ENCODE data around the gene EPHB1.

The EPHB1 gene

GRCh38 chr3:135238236-135238830 is 443.3 kb downstream of the EPHB1 start:
- no peaks in the 10 kb centered on the region for H3K36me3 ChIP-seq (ENCODE audit: control insufficient read depth in 1 of 2, insufficient read depth in 2 of 2, low read depth in 1 of 2, low read length in 2 of 2)
- H3K27ac ChIP-seq (ENCODE audit: low read length, poor library complexity, severe bottlenecking) = no peak overlapping the region
- H2BK120ac ChIP-seq (ENCODE audit: low read depth, low read length) = no peak overlapping the region
- H3K14ac ChIP-seq (ENCODE audit: low read length in 2 of 2) = no peak overlapping the region
- WGBS = 72% methylated on average over 4 of the region's 4 CpGs
- H2AK5ac ChIP-seq (ENCODE audit: low read length, severe bottlenecking) = no peak overlapping the region
- no peak overlapping the region for H2BK5ac ChIP-seq (ENCODE audit: low read depth, low read length, poor library complexity, severe bottlenecking)
- no peak overlapping the region for H2BK15ac ChIP-seq (ENCODE audit: low read depth, poor library complexity, severe bottlenecking)
- H3K79me1 ChIP-seq (replicated peaks; ENCODE audit: low read length, poor library complexity, severe bottlenecking) = no peaks in the 10 kb centered on the region
- no peak overlapping the region for H3K18ac ChIP-seq (ENCODE audit: low read depth in 1 of 2, low read length in 2 of 2)
- H3K9ac ChIP-seq (ENCODE audit: low read length) = no peak overlapping the region
- H3K4me1 ChIP-seq (ENCODE audit: control insufficient read depth, insufficient read depth, low read depth, low read length) = no peaks in the 10 kb centered on the region
- no peak for DNase-seq
- H3K4me2 ChIP-seq (ENCODE audit: low read length, poor library complexity, severe bottlenecking) = no peak overlapping the region
- no peak overlapping the region for H3K23ac ChIP-seq (ENCODE audit: low read length in 2 of 2)
- no peak overlapping the region for H4K8ac ChIP-seq (ENCODE audit: low read length)
- H3K4me3 ChIP-seq (ENCODE audit: insufficient read depth in 1 of 2, low read depth in 1 of 2, low read length in 2 of 2) = no peak overlapping the region
- H4K91ac ChIP-seq (ENCODE audit: low read length) = no peak overlapping the region
- H2BK12ac ChIP-seq (ENCODE audit: low read length in 2 of 2) = no peak overlapping the region
- no peaks in the 10 kb centered on the region for H3K27me3 ChIP-seq (ENCODE audit: control insufficient read depth in 1 of 2, insufficient read depth in 1 of 2, low read length in 2 of 2)
- H3K9me3 ChIP-seq (ENCODE audit: control insufficient read depth, low read length) = no peaks in the 10 kb centered on the region
- no peak overlapping the region for H3K4ac ChIP-seq (ENCODE audit: low read depth in 1 of 2, low read length in 2 of 2)
- no peak overlapping the region for H2AFZ ChIP-seq (ENCODE audit: low read depth, low read length)

- H2BK5ac ChIP-seq (ENCODE audit: low read depth, low read length, poor library complexity, severe bottlenecking) = no peak overlapping the region
- no peak overlapping the region for H2AK5ac ChIP-seq (ENCODE audit: low read length, severe bottlenecking)
- no peak overlapping the region for H3K14ac ChIP-seq (ENCODE audit: low read length in 2 of 2)
- no peak overlapping the region for H3K27ac ChIP-seq (ENCODE audit: low read length, poor library complexity, severe bottlenecking)
- no peak overlapping the region for H2BK120ac ChIP-seq (ENCODE audit: low read depth, low read length)
- no peak overlapping the region for H3K4ac ChIP-seq (ENCODE audit: low read depth in 1 of 2, low read length in 2 of 2)
- DNase-seq = no peak
- no peak overlapping the region for H3K4me2 ChIP-seq (ENCODE audit: low read length, poor library complexity, severe bottlenecking)
- no peak overlapping the region for H3K18ac ChIP-seq (ENCODE audit: low read depth in 1 of 2, low read length in 2 of 2)
- no peaks in the 10 kb centered on the region for H3K4me1 ChIP-seq (ENCODE audit: control insufficient read depth, insufficient read depth, low read depth, low read length)
- no peaks in the 10 kb centered on the region for H3K79me1 ChIP-seq (replicated peaks; ENCODE audit: low read length, poor library complexity, severe bottlenecking)
- H3K4me3 ChIP-seq (ENCODE audit: insufficient read depth in 1 of 2, low read depth in 1 of 2, low read length in 2 of 2) = no peak overlapping the region
- H3K9ac ChIP-seq (ENCODE audit: low read length) = no peak overlapping the region
- no peak overlapping the region for H2BK12ac ChIP-seq (ENCODE audit: low read length in 2 of 2)
- no peaks in the 10 kb centered on the region for H3K9me3 ChIP-seq (ENCODE audit: control insufficient read depth, low read length)
- no peak overlapping the region for H2BK15ac ChIP-seq (ENCODE audit: low read depth, poor library complexity, severe bottlenecking)
- H3K27me3 ChIP-seq (ENCODE audit: control insufficient read depth in 1 of 2, insufficient read depth in 1 of 2, low read length in 2 of 2) = no peaks in the 10 kb centered on the region
- 62% methylated on average over 4 of the region's 6 CpGs for WGBS
- H3K23ac ChIP-seq (ENCODE audit: low read length in 2 of 2) = no peak overlapping the region
- no peak overlapping the region for H2AFZ ChIP-seq (ENCODE audit: low read depth, low read length)
- no peaks in the 10 kb centered on the region for H3K36me3 ChIP-seq (ENCODE audit: control insufficient read depth in 1 of 2, insufficient read depth in 2 of 2, low read depth in 1 of 2, low read length in 2 of 2)
- no peak overlapping the region for H4K91ac ChIP-seq (ENCODE audit: low read length)
- H4K8ac ChIP-seq (ENCODE audit: low read length) = no peak overlapping the region
These were observed 444.0 kb downstream of the EPHB1 start for GRCh38 chr3:135238871-135239614.

DNA sequence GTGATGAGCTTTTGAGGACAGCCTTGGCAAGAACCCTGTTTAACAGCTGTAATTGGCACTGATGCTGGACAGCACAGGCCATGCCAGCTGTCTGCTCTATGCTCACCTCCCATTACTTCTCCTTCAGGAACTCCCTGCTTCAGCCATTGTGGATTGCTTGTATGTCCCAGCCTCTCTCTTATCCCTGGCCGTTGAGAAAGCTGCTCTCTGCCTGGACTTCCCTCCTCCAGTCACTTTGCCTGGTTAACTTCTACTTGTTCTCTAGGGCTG is 444.5 kb downstream of the EPHB1 start:
- no peak overlapping the region for H3K18ac ChIP-seq (ENCODE audit: low read depth in 1 of 2, low read length in 2 of 2)
- no peak overlapping the region for H2BK120ac ChIP-seq (ENCODE audit: low read depth, low read length)

DNA sequence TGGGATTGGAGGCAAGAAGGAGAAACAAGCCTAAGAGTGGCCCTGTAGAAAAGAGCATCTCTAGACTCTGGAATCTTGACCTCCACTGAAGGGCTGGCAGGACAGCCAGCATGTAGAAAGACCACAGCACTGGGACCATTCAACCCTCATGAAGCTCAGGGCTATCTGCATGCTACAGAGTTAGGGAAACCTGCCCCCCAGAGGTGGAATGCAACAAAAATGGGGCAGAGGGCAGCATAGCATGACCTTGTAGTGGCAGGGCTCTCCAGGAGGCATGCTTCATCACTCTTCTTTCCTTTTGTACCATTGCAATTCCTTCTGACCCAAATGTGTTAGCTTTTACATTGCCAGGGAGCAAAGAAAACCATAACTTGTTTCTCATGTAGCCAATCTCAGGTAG is 445.4 kb downstream of the EPHB1 start:
- Histone ChIP-seq H2BK120ac (ENCODE audit: low read depth, low read length) (no peak overlapping the region), H3K27ac (ENCODE audit: low read length, poor library complexity, severe bottlenecking) (no peak overlapping the region), H3K9me3 (ENCODE audit: control insufficient read depth, low read length) (no peaks in the 10 kb centered on the region), H4K91ac (ENCODE audit: low read length) (no peak overlapping the region), H2BK5ac (ENCODE audit: low read depth, low read length, poor library complexity, severe bottlenecking) (no peak overlapping the region), H3K14ac (ENCODE audit: low read length in 2 of 2) (no peak overlapping the region), H2BK12ac (ENCODE audit: low read length in 2 of 2) (no peak overlapping the region), H3K36me3 (ENCODE audit: control insufficient read depth in 1 of 2, insufficient read depth in 2 of 2, low read depth in 1 of 2, low read length in 2 of 2) (no peaks in the 10 kb centered on the region), H3K79me1 (replicated peaks; ENCODE audit: low read length, poor library complexity, severe bottlenecking) (no peaks in the 10 kb centered on the region), H3K27me3 (ENCODE audit: control insufficient read depth in 1 of 2, insufficient read depth in 1 of 2, low read length in 2 of 2) (no peaks in the 10 kb centered on the region), H3K18ac (ENCODE audit: low read depth in 1 of 2, low read length in 2 of 2) (no peak overlapping the region), H2BK15ac (ENCODE audit: low read depth, poor library complexity, severe bottlenecking) (no peak overlapping the region), H4K8ac (ENCODE audit: low read length) (no peak overlapping the region), H3K4me1 (ENCODE audit: control insufficient read depth, insufficient read depth, low read depth, low read length) (no peaks in the 10 kb centered on the region), H3K4me3 (ENCODE audit: insufficient read depth in 1 of 2, low read depth in 1 of 2, low read length in 2 of 2) (no peak overlapping the region), H2AFZ (ENCODE audit: low read depth, low read length) (no peak overlapping the region), H3K4me2 (ENCODE audit: low read length, poor library complexity, severe bottlenecking) (no peak overlapping the region), H3K9ac (ENCODE audit: low read length) (no peak overlapping the region), H3K4ac (ENCODE audit: low read depth in 1 of 2, low read length in 2 of 2) (no peak overlapping the region), H3K23ac (ENCODE audit: low read length in 2 of 2) (no peak overlapping the region), H2AK5ac (ENCODE audit: low read length, severe bottlenecking) (no peak overlapping the region)
- DNase-seq = no peak

More for the DNA sequence above, 444.5 kb downstream of the EPHB1 start:
- Histone ChIP-seq H3K4me2 (ENCODE audit: low read length, poor library complexity, severe bottlenecking) (no peak overlapping the region), H3K14ac (ENCODE audit: low read length in 2 of 2) (no peak overlapping the region), H4K91ac (ENCODE audit: low read length) (no peak overlapping the region), H2BK5ac (ENCODE audit: low read depth, low read length, poor library complexity, severe bottlenecking) (no peak overlapping the region), H2AFZ (ENCODE audit: low read depth, low read length) (no peak overlapping the region), H3K9ac (ENCODE audit: low read length) (no peak overlapping the region), H3K23ac (ENCODE audit: low read length in 2 of 2) (no peak overlapping the region), H2AK5ac (ENCODE audit: low read length, severe bottlenecking) (no peak overlapping the region), H4K8ac (ENCODE audit: low read length) (no peak overlapping the region), H2BK12ac (ENCODE audit: low read length in 2 of 2) (no peak overlapping the region), H3K27ac (ENCODE audit: low read length, poor library complexity, severe bottlenecking) (no peak overlapping the region), H2BK15ac (ENCODE audit: low read depth, poor library complexity, severe bottlenecking) (no peak overlapping the region), H3K4me3 (ENCODE audit: insufficient read depth in 1 of 2, low read depth in 1 of 2, low read length in 2 of 2) (no peak overlapping the region), H3K4ac (ENCODE audit: low read depth in 1 of 2, low read length in 2 of 2) (no peak overlapping the region), H3K4me1 (ENCODE audit: control insufficient read depth, insufficient read depth, low read depth, low read length) (no peaks in the 10 kb centered on the region), H3K79me1 (replicated peaks; ENCODE audit: low read length, poor library complexity, severe bottlenecking) (no peaks in the 10 kb centered on the region), H3K36me3 (ENCODE audit: control insufficient read depth in 1 of 2, insufficient read depth in 2 of 2, low read depth in 1 of 2, low read length in 2 of 2) (no peaks in the 10 kb centered on the region), H3K9me3 (ENCODE audit: control insufficient read depth, low read length) (no peaks in the 10 kb centered on the region), H3K27me3 (ENCODE audit: control insufficient read depth in 1 of 2, insufficient read depth in 1 of 2, low read length in 2 of 2) (no peaks in the 10 kb centered on the region)
- DNase-seq = no peak
- WGBS = no CpG with 5 or more reads among the region's 1 CpG
